MV-4-11 (cell line): ENCODE measurements around the gene ALOXE3.
A peak's percentile ranks its signal among the peaks of the same experiment; 100 is the strongest.
"Not testable (repeated sequence)": the region's sequence is repeated elsewhere in the genome, so short reads cannot be mapped to it uniquely, and the experiment has no call there.

ENCODE experiments used
- DNase-seq: peaks from one replicate; lab custom pipeline; 2025; lab: John Stamatoyannopoulos, UW

ALOXE3 gene

GRCh38 chr17:8121681-8122421 lies 3.5 kb upstream of the ALOXE3 start:
- DNase-seq = peak; percentile 37

- no peak for DNase-seq
Measured at GRCh38 chr17:8121407-8121680, 3.0 kb upstream of the ALOXE3 start.

- DNase-seq = peak; percentile 70
Measured at GRCh38 chr17:8120520-8121406, 2.4 kb upstream of the ALOXE3 start.

GRCh38 chr17:8119581-8120519 lies 1.5 kb upstream of the ALOXE3 start:
- peak; percentile 91 for DNase-seq

- DNase-seq = peak; percentile 80
Measured at GRCh38 chr17:8118769-8119580, 661 bp upstream of the ALOXE3 start.

- DNase-seq = no peak
Measured at GRCh38 chr17:8117367-8117979, 841 bp downstream of the ALOXE3 start.

- DNase-seq = no peak
Measured at GRCh38 chr17:8116776-8117175, 1.5 kb downstream of the ALOXE3 start.

- DNase-seq = no peak
Measured at GRCh38 chr17:8110907-8111306, 7.4 kb downstream of the ALOXE3 start.

GRCh38 chr17:8110456-8110804 lies 7.9 kb downstream of the ALOXE3 start:
- DNase-seq = no peak

GRCh38 chr17:8109661-8110455 lies 8.5 kb downstream of the ALOXE3 start:
- DNase-seq = no peak

- no peak for DNase-seq
Measured at GRCh38 chr17:8108972-8109660, 9.2 kb downstream of the ALOXE3 start.

- not testable (repeated sequence) for DNase-seq
Measured at GRCh38 chr17:8106980-8107379, 11.3 kb downstream of the ALOXE3 start.

- DNase-seq = peak; percentile 29
Measured at GRCh38 chr17:8105957-8106398, 12.3 kb downstream of the ALOXE3 start.

- DNase-seq = no peak
Measured at GRCh38 chr17:8104911-8105310, 13.4 kb downstream of the ALOXE3 start.

GRCh38 chr17:8103549-8103948 lies 14.8 kb downstream of the ALOXE3 start:
- no peak for DNase-seq

- no peak for DNase-seq
Measured at GRCh38 chr17:8101721-8102120, 16.6 kb downstream of the ALOXE3 start.

- no peak for DNase-seq
Measured at GRCh38 chr17:8100763-8101162, 17.6 kb downstream of the ALOXE3 start.

GRCh38 chr17:8100111-8100510 lies 18.2 kb downstream of the ALOXE3 start:
- no peak for DNase-seq

GRCh38 chr17:8096541-8096940 lies 21.8 kb downstream of the ALOXE3 start:
- no peak for DNase-seq

- no peak for DNase-seq
Measured at GRCh38 chr17:8095361-8095760, 23.0 kb downstream of the ALOXE3 start.
